GM21423 (cell line): Measurements from ENCODE around the gene CCBE1.

Source experiments
- ATAC-seq: cut with Tn5 transposase; IDR thresholded peaks from one replicate; pipeline ENCODE4 v1.9.1; 2021; ENCODE audit warnings: mild to moderate bottlenecking, moderate library complexity; ENCODE audit not compliant: unreplicated experiment

The CCBE1 gene

GRCh38 chr18:59623456-59624368 is 73.5 kb downstream of the CCBE1 start:
- no peak for ATAC-seq

GRCh38 chr18:59621027-59621426 is 76.2 kb downstream of the CCBE1 start:
- ATAC-seq, result no peak

- no peak for ATAC-seq
These were observed 76.8 kb downstream of the CCBE1 start for GRCh38 chr18:59620381-59620780.

- no peak for ATAC-seq
These were observed 77.4 kb downstream of the CCBE1 start for GRCh38 chr18:59619816-59620215.

GRCh38 chr18:59617468-59617932 is 79.7 kb downstream of the CCBE1 start:
- ATAC-seq, result no peak

GRCh38 chr18:59616501-59616900 is 80.7 kb downstream of the CCBE1 start:
- ATAC-seq, result no peak

- no peak for ATAC-seq
These were observed 83.3 kb downstream of the CCBE1 start for GRCh38 chr18:59613903-59614302.

GRCh38 chr18:59612381-59612780 is 84.8 kb downstream of the CCBE1 start:
- ATAC-seq, result no peak

- ATAC-seq, result no peak
These were observed 86.6 kb downstream of the CCBE1 start for GRCh38 chr18:59610546-59611140.

GRCh38 chr18:59609654-59610053 is 87.6 kb downstream of the CCBE1 start:
- no peak for ATAC-seq

GRCh38 chr18:59607471-59607870 is 89.8 kb downstream of the CCBE1 start:
- no peak for ATAC-seq

GRCh38 chr18:59607078-59607379 is 90.2 kb downstream of the CCBE1 start:
- no peak for ATAC-seq

GRCh38 chr18:59606193-59607077 is 90.8 kb downstream of the CCBE1 start:
- ATAC-seq, result no peak

GRCh38 chr18:59605633-59606192 is 91.5 kb downstream of the CCBE1 start:
- no peak for ATAC-seq

- ATAC-seq, result no peak
These were observed 92.3 kb downstream of the CCBE1 start for GRCh38 chr18:59604877-59605276.

GRCh38 chr18:59597049-59597448 is 100.2 kb downstream of the CCBE1 start:
- no peak for ATAC-seq

- ATAC-seq, result no peak
These were observed 103.9 kb downstream of the CCBE1 start for GRCh38 chr18:59593291-59593717.

GRCh38 chr18:59592624-59593023 is 104.6 kb downstream of the CCBE1 start:
- no peak for ATAC-seq

- ATAC-seq, result no peak
These were observed 114.8 kb downstream of the CCBE1 start for GRCh38 chr18:59582395-59582794.

GRCh38 chr18:59579509-59579908 is 117.7 kb downstream of the CCBE1 start:
- no peak for ATAC-seq

GRCh38 chr18:59577386-59577655 is 119.9 kb downstream of the CCBE1 start:
- no peak for ATAC-seq
